ENCODE data around the gene PTTG1IP.

DNA sequence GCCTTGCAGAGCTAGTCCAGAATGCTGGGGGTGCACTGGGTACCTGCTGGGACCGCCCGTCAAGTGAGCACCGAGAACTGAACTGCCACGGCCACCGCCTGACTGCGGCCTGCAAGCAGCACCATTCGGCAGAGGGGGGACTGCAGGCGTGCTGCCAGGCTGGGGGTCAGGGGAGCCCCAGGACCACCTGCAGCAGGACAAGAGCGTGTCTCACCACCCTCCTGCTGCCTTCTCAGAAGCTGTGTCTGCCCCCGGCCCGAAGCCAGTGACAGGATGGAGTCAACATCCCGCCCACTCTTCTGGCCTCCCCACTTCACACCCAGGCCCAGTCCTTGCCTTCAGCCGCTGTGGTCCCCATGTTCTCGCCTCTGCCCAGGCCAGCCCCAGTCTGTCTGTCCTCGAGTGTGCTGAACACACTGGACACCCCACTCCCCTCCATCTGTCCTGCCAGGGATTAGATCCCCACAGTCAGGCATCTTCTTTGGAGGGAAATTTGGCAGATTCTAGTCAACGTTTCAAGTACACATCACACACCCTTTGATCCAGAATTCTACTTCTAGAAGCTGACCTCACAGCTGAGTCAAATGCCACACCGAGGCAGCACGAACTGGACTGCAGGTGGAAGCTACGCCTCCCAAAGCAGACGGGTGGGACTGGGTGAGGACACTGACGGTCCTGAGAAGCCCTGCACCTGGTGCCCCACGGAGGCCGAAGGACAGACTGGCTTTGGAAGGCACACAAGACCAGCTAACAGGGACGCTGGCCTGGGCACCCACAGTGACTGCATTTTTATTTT, 26.0 kb downstream of the PTTG1IP start:
- TF ChIP-seq, protein P1, sequence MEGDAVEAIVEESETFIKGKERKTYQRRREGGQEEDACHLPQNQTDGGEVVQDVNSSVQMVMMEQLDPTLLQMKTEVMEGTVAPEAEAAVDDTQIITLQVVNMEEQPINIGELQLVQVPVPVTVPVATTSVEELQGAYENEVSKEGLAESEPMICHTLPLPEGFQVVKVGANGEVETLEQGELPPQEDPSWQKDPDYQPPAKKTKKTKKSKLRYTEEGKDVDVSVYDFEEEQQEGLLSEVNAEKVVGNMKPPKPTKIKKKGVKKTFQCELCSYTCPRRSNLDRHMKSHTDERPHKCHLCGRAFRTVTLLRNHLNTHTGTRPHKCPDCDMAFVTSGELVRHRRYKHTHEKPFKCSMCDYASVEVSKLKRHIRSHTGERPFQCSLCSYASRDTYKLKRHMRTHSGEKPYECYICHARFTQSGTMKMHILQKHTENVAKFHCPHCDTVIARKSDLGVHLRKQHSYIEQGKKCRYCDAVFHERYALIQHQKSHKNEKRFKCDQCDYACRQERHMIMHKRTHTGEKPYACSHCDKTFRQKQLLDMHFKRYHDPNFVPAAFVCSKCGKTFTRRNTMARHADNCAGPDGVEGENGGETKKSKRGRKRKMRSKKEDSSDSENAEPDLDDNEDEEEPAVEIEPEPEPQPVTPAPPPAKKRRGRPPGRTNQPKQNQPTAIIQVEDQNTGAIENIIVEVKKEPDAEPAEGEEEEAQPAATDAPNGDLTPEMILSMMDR (IDR thresholded peaks at IDR 0.05), result no peak
- TF ChIP-seq ZFX (IDR thresholded peaks at IDR 0.05; ENCODE audit: borderline replicate concordance), result no peak

Measured in 22Rv1 (cell line).